Stimulated activated CD4-positive, alpha-beta T cell treated with anti-CD3 and anti-CD28 coated beads, Interleukin-12 subunit alpha, Interleukin-12 subunit beta, amount 100 ng/mL, for 48 hours (primary cell): Measurements from ENCODE around the gene IGSF6.
"Not testable (repeated sequence)": the region's sequence is repeated elsewhere in the genome, so short reads cannot be mapped to it uniquely, and the experiment has no call there.

Experiments used
- DNase-seq, 3 donors: peaks; one replicate each; pipeline ENCODE4 v3.0.0-alpha.2; 2020; ENCODE audit warnings: low read depth in 2 of 3, low spot score in 1 of 3

Gene IGSF6

GRCh38 chr16:21652453-21652852 lies at the start of gene IGSF6:
Gene IGSF6 (minus strand): TSS chr16:21652608. CDS start chr16:21652598, 10 bp downstream.
- DNase-seq: no peak

GRCh38 chr16:21701271-21701670 lies 48.9 kb upstream of the IGSF6 start:
- no peak for DNase-seq

GRCh38 chr16:21698169-21699032 lies 46.0 kb upstream of the IGSF6 start:
- DNase-seq: no peak

- DNase-seq: no peak
These were observed 44.6 kb upstream of the IGSF6 start for GRCh38 chr16:21697032-21697431.

- no peak for DNase-seq
These were observed 42.2 kb upstream of the IGSF6 start for GRCh38 chr16:21694609-21695008.

GRCh38 chr16:21690967-21691366 lies 38.6 kb upstream of the IGSF6 start:
- not testable (repeated sequence) for DNase-seq

- no peak for DNase-seq
These were observed 36.7 kb upstream of the IGSF6 start for GRCh38 chr16:21689107-21689506.

- no peak for DNase-seq
These were observed 32.6 kb upstream of the IGSF6 start for GRCh38 chr16:21685034-21685455.

GRCh38 chr16:21684199-21684598 lies 31.8 kb upstream of the IGSF6 start:
- DNase-seq: peak; percentile 25 to 49 (median 43)

GRCh38 chr16:21683184-21683583 lies 30.8 kb upstream of the IGSF6 start:
- DNase-seq: no peak

GRCh38 chr16:21680714-21681113 lies 28.3 kb upstream of the IGSF6 start:
- not testable (repeated sequence) for DNase-seq

- DNase-seq: not testable (repeated sequence)
These were observed 22.0 kb upstream of the IGSF6 start for GRCh38 chr16:21674456-21674855.

- no peak for DNase-seq
These were observed 21.1 kb upstream of the IGSF6 start for GRCh38 chr16:21673469-21673868.

- DNase-seq: no peak
These were observed 15.2 kb upstream of the IGSF6 start for GRCh38 chr16:21667575-21667974.

GRCh38 chr16:21666772-21667171 lies 14.4 kb upstream of the IGSF6 start:
- no peak for DNase-seq

- no peak for DNase-seq
These were observed 12.5 kb upstream of the IGSF6 start for GRCh38 chr16:21664801-21665492.

- peak in 1 of 3 donors; percentile 15 for DNase-seq
These were observed 11.7 kb upstream of the IGSF6 start, which contains the start of gene OTOA for GRCh38 chr16:21663889-21664647. Gene OTOA (plus strand): TSS chr16:21663968. CDS start chr16:21678515, 14,547 bp downstream.

- no peak for DNase-seq
These were observed 6.7 kb upstream of the IGSF6 start for GRCh38 chr16:21659124-21659523.

- peak in 1 of 3 donors; percentile 40 for DNase-seq
These were observed 4.7 kb upstream of the IGSF6 start for GRCh38 chr16:21656795-21657768.

- no peak for DNase-seq
These were observed 2.5 kb upstream of the IGSF6 start for GRCh38 chr16:21654881-21655280.
